GM23248 (cell line): ENCODE results near the gene PCNX4. TPM values are rescaled to one million over a fixed set of nuclear protein-coding genes. Genes with fewer than 3 reads are reported as not detected.

Source experiments
- DNase-seq: peaks from one replicate; pipeline ENCODE4 v3.0.0-alpha.2; 2015
- H2AFZ ChIP-seq: fragments of 200-600 bp; sonication (generic); 2 replicates; pipeline ENCODE4 v1.6.1; 2016; ENCODE audit warnings: antibody characterized with exemption
- H3F3A ChIP-seq: fragments of 200-600 bp; sonication (generic); 2 replicates; pipeline ENCODE4 v1.6.1; 2016; ENCODE audit warnings: mild to moderate bottlenecking, antibody characterized with exemption, mixed run types; ENCODE audit not compliant: insufficient read depth
- H3K27ac ChIP-seq: fragments of 200-600 bp; sonication (generic); 2 replicates; pipeline ENCODE4 v1.5.1; 2016; ENCODE audit warnings: mild to moderate bottlenecking
- H3K27me3 ChIP-seq: fragments of 200-600 bp; sonication (generic); replicated peaks from 2 replicates; pipeline ENCODE4 v1.6.1; 2016; ENCODE audit warnings: mild to moderate bottlenecking; ENCODE audit not compliant: insufficient read depth
- H3K36me3 ChIP-seq: fragments of 200-600 bp; sonication (generic); 2 replicates; pipeline ENCODE4 v1.6.1; 2016; ENCODE audit warnings: low read depth, mild to moderate bottlenecking
- H3K4me1 ChIP-seq: fragments of 200-600 bp; sonication (generic); 2 replicates; pipeline ENCODE4 v1.6.1; 2016; ENCODE audit warnings: mild to moderate bottlenecking; ENCODE audit not compliant: insufficient read depth
- H3K4me2 ChIP-seq: fragments of 200-600 bp; sonication (generic); one replicate; pipeline ENCODE4 v1.6.1; 2016; ENCODE audit warnings: mild to moderate bottlenecking; ENCODE audit not compliant: unreplicated experiment
- H3K4me3 ChIP-seq: fragments of 200-600 bp; sonication (generic); 2 replicates; pipeline ENCODE4 v1.5.1; 2016; ENCODE audit warnings: mild to moderate bottlenecking
- H3K79me2 ChIP-seq: fragments of 200-600 bp; sonication (generic); 2 replicates; pipeline ENCODE4 v1.6.1; 2016; ENCODE audit warnings: mild to moderate bottlenecking; ENCODE audit not compliant: insufficient read depth
- H3K9ac ChIP-seq: fragments of 200-600 bp; sonication (generic); 2 replicates; pipeline ENCODE4 v1.6.1; 2016; ENCODE audit warnings: mild to moderate bottlenecking
- H3K9me2 ChIP-seq: fragments of 200-600 bp; sonication (generic); 2 replicates; pipeline ENCODE4 v1.6.1; 2016; ENCODE audit warnings: mixed run types, mild to moderate bottlenecking, moderate library complexity; ENCODE audit not compliant: insufficient read depth
- H3K9me3 ChIP-seq: fragments of 200-600 bp; sonication (generic); one replicate; pipeline ENCODE4 v1.6.1; 2017; ENCODE audit warnings: low read depth
- H4K20me1 ChIP-seq: fragments of 200-600 bp; sonication (generic); 2 replicates; pipeline ENCODE4 v1.6.0; 2016; ENCODE audit not compliant: insufficient read depth
- EZH2 ChIP-seq: fragments of 200-600 bp; sonication (generic); IDR thresholded peaks from 2 replicates; pipeline ENCODE4 v1.6.1; 2018; ENCODE audit warnings: antibody characterized with exemption, mild to moderate bottlenecking; ENCODE audit not compliant: insufficient read depth, poor library complexity, severe bottlenecking
- EZH2phosphoT487 ChIP-seq: fragments of 200-600 bp; sonication (generic); IDR thresholded peaks from 2 replicates; pipeline ENCODE4 v1.6.1; 2018; ENCODE audit warnings: antibody characterized with exemption, moderate library complexity, mild to moderate bottlenecking, low read depth; ENCODE audit not compliant: insufficient read depth
- WGBS, 2 experiments: methylation state at CpG; one replicate each; pipeline ENCODE4 v1.1.6; 2015 to 2017; ENCODE audit warnings: low lambda C conversion rate in 2 of 2, low coverage in 1 of 2; ENCODE audit errors: missing lambda C conversion rate in 2 of 2; 5-methylcytosine and 5-hydroxymethylcytosine counted together
- in situ Hi-C: fragments of 300-500 bp; cut with MboI; formaldehyde crosslinking; loops from 2 replicates; pipeline ENCODE4 v1.15.0; 2020
- polyA plus RNA-seq: library from polyadenylated mRNA; unstranded; fragments of >200 nt; fragmentation: Nextera tagmentation; extraction: Ambion mirVana; gene quantifications from 2 replicates; pipeline ENCODE4 v1.2.1, GENCODE V29; 2016
- total RNA-seq: library from RNA; depleted of rRNA; stranded (reverse); fragments of >200 nt; shearing (Covaris generic); gene quantifications from 2 replicates; pipeline ENCODE4 v1.2.3, GENCODE V29; 2014

PCNX4 gene
- total and polyA plus RNA-seq, 2 experiments from 2014 or later = 39.4 to 44.3 TPM

- Histone ChIP-seq H3K36me3 (no peaks in the 10 kb centered on the region), H3K4me3 (no peak overlapping the region), H3K79me2 (no peaks in the 10 kb centered on the region), H2AFZ (no peak overlapping the region), H4K20me1 (no peaks in the 10 kb centered on the region), H3K9me3 (no peaks in the 10 kb centered on the region), H3K4me1 (no peaks in the 10 kb centered on the region), H3K27ac (no peak overlapping the region), H3F3A (no peaks in the 10 kb centered on the region), H3K9me2 (no peaks in the 10 kb centered on the region), H3K27me3 (no peaks in the 10 kb centered on the region), H3K9ac (no peak overlapping the region), H3K4me2 (no peak overlapping the region)
- no peak for DNase-seq
- no peak for TF ChIP-seq EZH2phosphoT487
- no peak for TF ChIP-seq EZH2
- in situ Hi-C loops = loop anchor here (25.0 kb wide), 1 partner anchor 558 kb away; no protein-coding TSS in a partner anchor
- 64 to 68% methylated on average over 5 of the region's 5 CpGs for WGBS, 2 experiments
Observed at GRCh38 chr14:60195179-60195810, 103.6 kb downstream of the PCNX4 start.

DNA sequence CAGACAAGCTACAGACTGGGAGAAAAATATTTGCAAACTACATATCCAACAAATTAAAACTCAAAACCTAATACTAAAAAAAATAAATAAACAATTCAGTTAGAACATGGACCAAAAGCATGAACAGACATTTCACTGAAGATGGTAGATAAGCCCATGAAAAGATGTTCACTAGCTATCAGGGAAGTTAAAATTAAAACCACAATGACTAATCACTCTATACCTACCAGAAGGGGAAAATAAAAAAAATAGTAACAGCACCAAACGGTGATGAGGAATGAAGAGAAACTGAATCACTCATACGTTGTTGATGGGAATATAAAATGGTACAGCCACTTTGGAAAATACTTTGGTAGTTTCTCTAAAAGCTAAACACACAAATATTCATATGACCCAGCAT lies 104.6 kb downstream of the PCNX4 start:
- in situ Hi-C loops = loop anchor here (25.0 kb wide), 1 partner anchor 559 kb away; no protein-coding TSS in a partner anchor

GRCh38 chr14:60197629-60198303 lies 106.0 kb downstream of the PCNX4 start:
- H2AFZ ChIP-seq = no peak overlapping the region

More for the DNA sequence above, 104.6 kb downstream of the PCNX4 start:
- no peak overlapping the region for H3K27ac ChIP-seq
- TF ChIP-seq EZH2 (no peak), EZH2phosphoT487 (no peak)
- H2AFZ ChIP-seq = no peak overlapping the region
- no peaks in the 10 kb centered on the region for H3K9me3 ChIP-seq
- H3K27me3 ChIP-seq = no peaks in the 10 kb centered on the region
- H3K9ac ChIP-seq = no peak overlapping the region
- no peaks in the 10 kb centered on the region for H3F3A ChIP-seq
- no peaks in the 10 kb centered on the region for H3K79me2 ChIP-seq
- 27 to 31% methylated on average over 2 of the region's 2 CpGs for WGBS, 2 experiments
- no peaks in the 10 kb centered on the region for H3K4me1 ChIP-seq
- no peaks in the 10 kb centered on the region for H4K20me1 ChIP-seq
- H3K9me2 ChIP-seq = no peaks in the 10 kb centered on the region
- H3K4me3 ChIP-seq = no peak overlapping the region
- H3K4me2 ChIP-seq = no peak overlapping the region
- DNase-seq = no peak
- no peaks in the 10 kb centered on the region for H3K36me3 ChIP-seq

GRCh38 chr14:60199321-60199720 lies 107.6 kb downstream of the PCNX4 start:
- Histone ChIP-seq H3K79me2 (no peaks in the 10 kb centered on the region), H3K9me2 (no peaks in the 10 kb centered on the region), H4K20me1 (no peaks in the 10 kb centered on the region), H3F3A (no peaks in the 10 kb centered on the region), H3K27ac (no peak overlapping the region), H3K9ac (no peak overlapping the region), H2AFZ (no peak overlapping the region), H3K36me3 (no peaks in the 10 kb centered on the region), H3K27me3 (no peaks in the 10 kb centered on the region), H3K9me3 (no peaks in the 10 kb centered on the region), H3K4me1 (no peaks in the 10 kb centered on the region), H3K4me2 (no peak overlapping the region), H3K4me3 (no peak overlapping the region)
- in situ Hi-C loops = loop anchor here (25.0 kb wide), 1 partner anchor 562 kb away; no protein-coding TSS in a partner anchor
- no peak for DNase-seq
- no peak for TF ChIP-seq EZH2phosphoT487
- TF ChIP-seq EZH2 = no peak

More at GRCh38 chr14:60197629-60198303, 106.0 kb downstream of the PCNX4 start:
- in situ Hi-C loops = loop anchor here (25.0 kb wide), 1 partner anchor 560 kb away; no protein-coding TSS in a partner anchor
- no peaks in the 10 kb centered on the region for H4K20me1 ChIP-seq
- no peak overlapping the region for H3K27ac ChIP-seq
- no peaks in the 10 kb centered on the region for H3K4me1 ChIP-seq
- no peaks in the 10 kb centered on the region for H3K79me2 ChIP-seq
- no peaks in the 10 kb centered on the region for H3F3A ChIP-seq
- DNase-seq = no peak
- H3K9me2 ChIP-seq = no peaks in the 10 kb centered on the region
- no peaks in the 10 kb centered on the region for H3K27me3 ChIP-seq
- TF ChIP-seq EZH2phosphoT487 (no peak), EZH2 (no peak)
- H3K9me3 ChIP-seq = no peaks in the 10 kb centered on the region
- no peak overlapping the region for H3K4me3 ChIP-seq
- H3K9ac ChIP-seq = no peak overlapping the region
- H3K36me3 ChIP-seq = no peaks in the 10 kb centered on the region
- whole genome bisulfite sequencing, 2 experiments = 50 to 54% methylated on average over 1 of the region's 1 CpG
- no peak overlapping the region for H3K4me2 ChIP-seq
